Tibial nerve (tissue), 4 donors: ENCODE results near the gene PPM1H.
"Not testable (repeated sequence)": the region's sequence is repeated elsewhere in the genome, so short reads cannot be mapped to it uniquely, and the experiment has no call there.

ENCODE experiments used
- EP300 ChIP-seq, 2 donors: sonication (generic); formaldehyde crosslinking; IDR thresholded peaks; one replicate each; pipeline ENCODE4 v1.6.1; 2017; ENCODE audit warnings: antibody characterized with exemption in 2 of 2, mild to moderate bottlenecking in 1 of 2
- POLR2A ChIP-seq, 2 donors: fragments of 450-650 bp; IDR thresholded peaks; one replicate each; pipeline ENCODE4 v1.6.1; 2017; ENCODE audit warnings: antibody characterized with exemption in 2 of 2, mild to moderate bottlenecking in 2 of 2, moderate library complexity in 2 of 2
- TF ChIP-seq, protein P1 (sequence below), 5 experiments: fragments of 200-600 bp in 3 of 5; fragments of 450-650 bp in 2 of 5; sonication (generic) in 3 of 5; IDR thresholded peaks; one replicate each; pipeline ENCODE4 v1.5.1; 2016 to 2019; ENCODE audit warnings: antibody characterized with exemption in 5 of 5, mild to moderate bottlenecking in 3 of 5, moderate library complexity in 2 of 5

DNA sequence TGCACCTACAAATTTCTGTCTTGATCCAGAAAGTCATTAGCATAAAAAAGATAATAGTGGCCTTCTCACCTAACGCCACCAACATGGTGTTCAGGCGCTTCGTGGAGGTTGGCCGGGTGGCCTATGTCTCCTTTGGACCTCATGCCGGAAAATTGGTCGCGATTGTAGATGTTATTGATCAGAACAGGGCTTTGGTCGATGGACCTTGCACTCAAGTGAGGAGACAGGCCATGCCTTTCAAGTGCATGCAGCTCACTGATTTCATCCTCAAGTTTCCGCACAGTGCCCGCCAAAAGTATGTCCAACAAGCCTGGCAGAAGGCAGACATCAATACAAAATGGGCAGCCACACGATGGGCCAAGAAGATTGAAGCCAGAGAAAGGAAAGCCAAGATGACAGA lies 30.3 kb upstream of the PPM1H start:
- TF ChIP-seq, protein P1, sequence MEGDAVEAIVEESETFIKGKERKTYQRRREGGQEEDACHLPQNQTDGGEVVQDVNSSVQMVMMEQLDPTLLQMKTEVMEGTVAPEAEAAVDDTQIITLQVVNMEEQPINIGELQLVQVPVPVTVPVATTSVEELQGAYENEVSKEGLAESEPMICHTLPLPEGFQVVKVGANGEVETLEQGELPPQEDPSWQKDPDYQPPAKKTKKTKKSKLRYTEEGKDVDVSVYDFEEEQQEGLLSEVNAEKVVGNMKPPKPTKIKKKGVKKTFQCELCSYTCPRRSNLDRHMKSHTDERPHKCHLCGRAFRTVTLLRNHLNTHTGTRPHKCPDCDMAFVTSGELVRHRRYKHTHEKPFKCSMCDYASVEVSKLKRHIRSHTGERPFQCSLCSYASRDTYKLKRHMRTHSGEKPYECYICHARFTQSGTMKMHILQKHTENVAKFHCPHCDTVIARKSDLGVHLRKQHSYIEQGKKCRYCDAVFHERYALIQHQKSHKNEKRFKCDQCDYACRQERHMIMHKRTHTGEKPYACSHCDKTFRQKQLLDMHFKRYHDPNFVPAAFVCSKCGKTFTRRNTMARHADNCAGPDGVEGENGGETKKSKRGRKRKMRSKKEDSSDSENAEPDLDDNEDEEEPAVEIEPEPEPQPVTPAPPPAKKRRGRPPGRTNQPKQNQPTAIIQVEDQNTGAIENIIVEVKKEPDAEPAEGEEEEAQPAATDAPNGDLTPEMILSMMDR (IDR thresholded peaks at IDR 0.05) = not testable (repeated sequence)
- TF ChIP-seq POLR2A, EP300 (IDR thresholded peaks at IDR 0.05): not testable (repeated sequence)
